Measurements from ENCODE around the gene CLCN5. TPM values are rescaled to one million over a fixed set of nuclear protein-coding genes. Genes with fewer than 3 reads are reported as not detected.

The CLCN5 gene
- total RNA-seq, 4 donors from 2014 or later: 2.5 to 20.3 (median 17.2) TPM

- Histone ChIP-seq H3K9me3 (no peaks in the 10 kb centered on the region), H3K4me3 (no peak overlapping the region), H3K27ac (no peak overlapping the region), H3K27me3 (no peaks in the 10 kb centered on the region), H3K36me3 (no peaks in the 10 kb centered on the region), H3K4me1 (no peaks in the 10 kb centered on the region)
- DNase-seq: no peak
- TF ChIP-seq CTCF (IDR thresholded peaks at IDR 0.05) (no peak), POLR2A (IDR thresholded peaks at IDR 0.05) (no peak)
Observed at GRCh38 chrX:49995795-49996455, 73.5 kb downstream of the CLCN5 start.

GRCh38 chrX:49996474-49996873 is 74.1 kb downstream of the CLCN5 start:
- H3K27me3 ChIP-seq: no peaks in the 10 kb centered on the region
- no peaks in the 10 kb centered on the region for H3K9me3 ChIP-seq
- H3K4me1 ChIP-seq: no peaks in the 10 kb centered on the region
- H3K27ac ChIP-seq: no peak overlapping the region
- DNase-seq: no peak
- TF ChIP-seq CTCF (IDR thresholded peaks at IDR 0.05): no peak
- no peak for TF ChIP-seq POLR2A (IDR thresholded peaks at IDR 0.05)
- no peaks in the 10 kb centered on the region for H3K36me3 ChIP-seq
- H3K4me3 ChIP-seq: no peak overlapping the region

- Histone ChIP-seq H3K4me3 (no peak overlapping the region), H3K27me3 (no peaks in the 10 kb centered on the region), H3K4me1 (no peaks in the 10 kb centered on the region), H3K27ac (no peak overlapping the region), H3K36me3 (no peaks in the 10 kb centered on the region), H3K9me3 (no peaks in the 10 kb centered on the region)
- DNase-seq: no peak
- TF ChIP-seq POLR2A (IDR thresholded peaks at IDR 0.05) (no peak), CTCF (IDR thresholded peaks at IDR 0.05) (no peak)
Observed at GRCh38 chrX:49999087-49999486, 76.7 kb downstream of the CLCN5 start.

GRCh38 chrX:50000937-50001542 is 78.6 kb downstream of the CLCN5 start:
- DNase-seq: no peak
- Histone ChIP-seq H3K36me3 (no peaks in the 10 kb centered on the region), H3K4me1 (no peaks in the 10 kb centered on the region), H3K9me3 (no peaks in the 10 kb centered on the region), H3K27ac (no peak overlapping the region), H3K4me3 (no peak overlapping the region), H3K27me3 (no peaks in the 10 kb centered on the region)
- TF ChIP-seq POLR2A (IDR thresholded peaks at IDR 0.05) (no peak), CTCF (IDR thresholded peaks at IDR 0.05) (no peak)

GRCh38 chrX:50002067-50002714 is 79.8 kb downstream of the CLCN5 start:
- DNase-seq: no peak
- TF ChIP-seq POLR2A (IDR thresholded peaks at IDR 0.05) (no peak), CTCF (IDR thresholded peaks at IDR 0.05) (no peak)
- Histone ChIP-seq H3K36me3 (no peaks in the 10 kb centered on the region), H3K4me3 (no peak overlapping the region), H3K9me3 (no peaks in the 10 kb centered on the region), H3K4me1 (no peaks in the 10 kb centered on the region), H3K27ac (no peak overlapping the region), H3K27me3 (no peaks in the 10 kb centered on the region)

All from Peyer's patch (tissue), 4 donors.